Measurements from ENCODE around the gene MAGI2.
"Not testable (repeated sequence)": the region's sequence is repeated elsewhere in the genome, so short reads cannot be mapped to it uniquely, and the experiment has no call there.

The MAGI2 gene

GRCh38 chr7:79451580-79451979 is 1.9 kb downstream of the MAGI2 start:
- DNase-seq (ENCODE audit: low read depth): no peak
- H3K4me3 ChIP-seq (ENCODE audit: low read length): peak overlapping the region; percentile 95

GRCh38 chr7:79442766-79443165 is 10.7 kb downstream of the MAGI2 start:
- peak; percentile 10 for DNase-seq (ENCODE audit: low read depth)
- not testable (repeated sequence) for H3K36me3 ChIP-seq (ENCODE audit: control insufficient read depth, insufficient read depth, low read length, severe bottlenecking); H3K9me3 ChIP-seq (ENCODE audit: control insufficient read depth, low read length)

More at GRCh38 chr7:79451580-79451979, 1.9 kb downstream of the MAGI2 start:
- Histone ChIP-seq H3K4me1 (ENCODE audit: control insufficient read depth, insufficient read depth, low read length) (peaks cover 27% of the 10 kb centered on the region), H3K9ac (ENCODE audit: low read length) (peak overlapping the region; percentile 97), H3K27me3 (replicated peaks; ENCODE audit: control insufficient read depth, insufficient read depth, low read length) (no peaks in the 10 kb centered on the region), H3K36me3 (ENCODE audit: control insufficient read depth, insufficient read depth, low read length, severe bottlenecking) (no peaks in the 10 kb centered on the region), H3K9me3 (ENCODE audit: control insufficient read depth, low read length) (no peaks in the 10 kb centered on the region)

DNA sequence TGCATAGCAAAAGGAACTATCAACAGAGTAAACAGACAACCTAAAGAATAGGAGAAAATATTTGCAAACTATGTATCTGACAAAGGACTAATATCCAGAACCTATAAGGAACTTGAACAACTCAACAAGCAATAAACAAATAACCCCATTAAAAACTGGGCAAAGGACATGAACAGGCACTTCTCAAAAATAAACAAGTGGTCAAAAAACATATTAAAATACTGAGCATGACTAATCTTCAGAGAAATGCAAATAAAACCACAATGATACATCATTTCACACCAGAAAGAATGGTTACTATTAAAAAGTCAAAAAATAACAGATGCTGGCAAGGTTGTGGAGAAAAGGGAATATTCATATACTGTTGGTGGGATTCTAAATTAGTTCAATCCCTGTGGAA is 17.1 kb downstream of the MAGI2 start:
- Histone ChIP-seq H3K9ac (ENCODE audit: low read length) (no peak overlapping the region), H3K9me3 (ENCODE audit: control insufficient read depth, low read length) (no peaks in the 10 kb centered on the region), H3K27me3 (replicated peaks; ENCODE audit: control insufficient read depth, insufficient read depth, low read length) (no peaks in the 10 kb centered on the region), H3K4me1 (ENCODE audit: control insufficient read depth, insufficient read depth, low read length) (peaks cover 9% of the 10 kb centered on the region), H3K4me3 (ENCODE audit: low read length) (no peak overlapping the region), H3K36me3 (ENCODE audit: control insufficient read depth, insufficient read depth, low read length, severe bottlenecking) (no peaks in the 10 kb centered on the region)
- no peak for DNase-seq (ENCODE audit: low read depth)

More at GRCh38 chr7:79442766-79443165, 10.7 kb downstream of the MAGI2 start:
- H3K4me3 ChIP-seq (ENCODE audit: low read length); H3K9ac ChIP-seq (ENCODE audit: low read length); H3K27me3 ChIP-seq (replicated peaks; ENCODE audit: control insufficient read depth, insufficient read depth, low read length); H3K4me1 ChIP-seq (ENCODE audit: control insufficient read depth, insufficient read depth, low read length): not testable (repeated sequence)

GRCh38 chr7:79434867-79435266 is 18.6 kb downstream of the MAGI2 start:
- Histone ChIP-seq H3K36me3 (ENCODE audit: control insufficient read depth, insufficient read depth, low read length, severe bottlenecking) (no peaks in the 10 kb centered on the region), H3K4me3 (ENCODE audit: low read length) (no peak overlapping the region), H3K4me1 (ENCODE audit: control insufficient read depth, insufficient read depth, low read length) (peaks cover 9% of the 10 kb centered on the region), H3K27me3 (replicated peaks; ENCODE audit: control insufficient read depth, insufficient read depth, low read length) (no peaks in the 10 kb centered on the region), H3K9ac (ENCODE audit: low read length) (no peak overlapping the region), H3K9me3 (ENCODE audit: control insufficient read depth, low read length) (no peaks in the 10 kb centered on the region)
- DNase-seq (ENCODE audit: low read depth): peak; percentile 20

- no peaks in the 10 kb centered on the region for H3K27me3 ChIP-seq (replicated peaks; ENCODE audit: control insufficient read depth, insufficient read depth, low read length)
- no peaks in the 10 kb centered on the region for H3K9me3 ChIP-seq (ENCODE audit: control insufficient read depth, low read length)
- peaks cover 9% of the 10 kb centered on the region for H3K4me1 ChIP-seq (ENCODE audit: control insufficient read depth, insufficient read depth, low read length)
- peak; percentile 76 for DNase-seq (ENCODE audit: low read depth)
- no peak overlapping the region for H3K9ac ChIP-seq (ENCODE audit: low read length)
- no peak overlapping the region for H3K4me3 ChIP-seq (ENCODE audit: low read length)
- no peaks in the 10 kb centered on the region for H3K36me3 ChIP-seq (ENCODE audit: control insufficient read depth, insufficient read depth, low read length, severe bottlenecking)
Observed at GRCh38 chr7:79434098-79434497, 19.4 kb downstream of the MAGI2 start.

DNA sequence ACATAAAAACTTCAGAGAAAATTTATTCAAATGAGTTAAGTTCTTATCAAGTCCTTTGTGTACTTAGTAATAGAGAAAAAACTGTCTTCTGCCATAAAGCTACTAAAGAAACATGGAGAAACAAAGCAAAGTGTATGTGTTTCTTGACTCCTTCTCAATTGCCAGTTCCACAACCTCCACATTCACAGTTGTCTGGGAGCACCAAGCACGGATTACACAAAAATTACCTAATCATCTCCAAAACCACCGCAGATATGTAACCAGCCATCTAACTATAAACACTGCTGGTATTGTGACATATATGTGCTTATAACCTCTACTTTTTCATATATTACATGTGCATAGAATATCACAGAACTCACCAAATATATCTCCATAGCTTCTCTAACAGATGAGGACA is 23.1 kb downstream of the MAGI2 start:
- Histone ChIP-seq H3K4me1 (ENCODE audit: control insufficient read depth, insufficient read depth, low read length) (peaks cover 9% of the 10 kb centered on the region), H3K9ac (ENCODE audit: low read length) (no peak overlapping the region), H3K27me3 (replicated peaks; ENCODE audit: control insufficient read depth, insufficient read depth, low read length) (no peaks in the 10 kb centered on the region), H3K4me3 (ENCODE audit: low read length) (no peak overlapping the region), H3K36me3 (ENCODE audit: control insufficient read depth, insufficient read depth, low read length, severe bottlenecking) (no peaks in the 10 kb centered on the region), H3K9me3 (ENCODE audit: control insufficient read depth, low read length) (no peaks in the 10 kb centered on the region)
- DNase-seq (ENCODE audit: low read depth): no peak

DNA sequence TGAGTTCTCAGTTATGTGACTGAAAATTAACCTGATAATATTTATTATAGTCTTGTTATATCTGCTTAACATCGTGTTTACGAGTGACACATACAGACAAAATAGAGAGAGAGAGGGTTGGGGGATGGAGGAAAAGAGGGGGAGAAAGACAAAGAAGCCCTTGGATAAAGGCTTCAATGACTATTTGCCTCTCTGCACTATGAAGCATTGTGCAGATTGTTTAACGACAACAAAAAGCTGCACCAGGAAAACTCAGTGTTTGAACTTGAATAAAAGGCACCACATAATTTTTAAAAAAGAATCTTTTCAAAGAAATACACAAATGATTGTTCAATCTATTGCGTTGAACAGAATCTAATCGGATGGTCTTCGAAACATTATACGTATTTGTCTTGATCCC is 27.8 kb downstream of the MAGI2 start:
- H3K4me3 ChIP-seq (ENCODE audit: low read length): no peak overlapping the region
- H3K27me3 ChIP-seq (replicated peaks; ENCODE audit: control insufficient read depth, insufficient read depth, low read length): no peaks in the 10 kb centered on the region
- H3K9ac ChIP-seq (ENCODE audit: low read length): no peak overlapping the region
- H3K4me1 ChIP-seq (ENCODE audit: control insufficient read depth, insufficient read depth, low read length): peaks cover 4% of the 10 kb centered on the region
- DNase-seq (ENCODE audit: low read depth): no peak
- no peaks in the 10 kb centered on the region for H3K9me3 ChIP-seq (ENCODE audit: control insufficient read depth, low read length)
- H3K36me3 ChIP-seq (ENCODE audit: control insufficient read depth, insufficient read depth, low read length, severe bottlenecking): no peaks in the 10 kb centered on the region

GRCh38 chr7:79421751-79422150 is 31.7 kb downstream of the MAGI2 start:
- no peaks in the 10 kb centered on the region for H3K36me3 ChIP-seq (ENCODE audit: control insufficient read depth, insufficient read depth, low read length, severe bottlenecking)
- H3K9ac ChIP-seq (ENCODE audit: low read length): no peak overlapping the region
- no peak for DNase-seq (ENCODE audit: low read depth)
- no peaks in the 10 kb centered on the region for H3K9me3 ChIP-seq (ENCODE audit: control insufficient read depth, low read length)
- H3K4me1 ChIP-seq (ENCODE audit: control insufficient read depth, insufficient read depth, low read length): peaks cover 17% of the 10 kb centered on the region
- no peak overlapping the region for H3K4me3 ChIP-seq (ENCODE audit: low read length)
- no peaks in the 10 kb centered on the region for H3K27me3 ChIP-seq (replicated peaks; ENCODE audit: control insufficient read depth, insufficient read depth, low read length)

DNA sequence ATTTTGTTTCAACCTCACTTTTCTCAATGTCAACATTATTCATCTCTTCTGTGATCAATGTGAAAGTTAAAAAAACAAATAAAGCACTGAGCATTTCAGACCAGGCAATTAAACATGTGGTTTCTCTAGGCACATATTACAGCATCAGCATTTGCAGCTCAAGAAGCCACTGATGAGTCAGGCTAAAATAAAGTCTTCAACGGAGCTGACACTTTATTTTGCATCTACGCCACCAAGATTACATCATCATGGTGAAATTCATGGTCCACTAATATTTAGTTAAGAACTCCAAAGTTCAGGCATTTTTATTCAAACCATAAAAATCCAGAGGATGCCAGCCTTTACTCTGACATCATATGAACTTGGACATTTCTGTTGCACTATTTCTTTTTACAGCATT is 33.0 kb downstream of the MAGI2 start:
- no peaks in the 10 kb centered on the region for H3K36me3 ChIP-seq (ENCODE audit: control insufficient read depth, insufficient read depth, low read length, severe bottlenecking)
- H3K4me1 ChIP-seq (ENCODE audit: control insufficient read depth, insufficient read depth, low read length): peaks cover 17% of the 10 kb centered on the region
- peak; percentile 95 for DNase-seq (ENCODE audit: low read depth)
- no peaks in the 10 kb centered on the region for H3K27me3 ChIP-seq (replicated peaks; ENCODE audit: control insufficient read depth, insufficient read depth, low read length)
- no peaks in the 10 kb centered on the region for H3K9me3 ChIP-seq (ENCODE audit: control insufficient read depth, low read length)
- peak overlapping the region; percentile 42 for H3K4me3 ChIP-seq (ENCODE audit: low read length)
- no peak overlapping the region for H3K9ac ChIP-seq (ENCODE audit: low read length)

- Histone ChIP-seq H3K36me3 (ENCODE audit: control insufficient read depth, insufficient read depth, low read length, severe bottlenecking) (no peaks in the 10 kb centered on the region), H3K9ac (ENCODE audit: low read length) (no peak overlapping the region), H3K4me3 (ENCODE audit: low read length) (no peak overlapping the region), H3K4me1 (ENCODE audit: control insufficient read depth, insufficient read depth, low read length) (peaks cover 6% of the 10 kb centered on the region), H3K27me3 (replicated peaks; ENCODE audit: control insufficient read depth, insufficient read depth, low read length) (no peaks in the 10 kb centered on the region), H3K9me3 (ENCODE audit: control insufficient read depth, low read length) (no peaks in the 10 kb centered on the region)
- DNase-seq (ENCODE audit: low read depth): peak; percentile 36
Observed at GRCh38 chr7:79414910-79415309, 38.6 kb downstream of the MAGI2 start.

- Histone ChIP-seq H3K4me1 (ENCODE audit: control insufficient read depth, insufficient read depth, low read length) (no peaks in the 10 kb centered on the region), H3K9me3 (ENCODE audit: control insufficient read depth, low read length) (no peaks in the 10 kb centered on the region), H3K9ac (ENCODE audit: low read length) (no peak overlapping the region), H3K4me3 (ENCODE audit: low read length) (no peak overlapping the region), H3K36me3 (ENCODE audit: control insufficient read depth, insufficient read depth, low read length, severe bottlenecking) (no peaks in the 10 kb centered on the region), H3K27me3 (replicated peaks; ENCODE audit: control insufficient read depth, insufficient read depth, low read length) (no peaks in the 10 kb centered on the region)
- no peak for DNase-seq (ENCODE audit: low read depth)
Observed at GRCh38 chr7:79412915-79413314, 40.6 kb downstream of the MAGI2 start.

GRCh38 chr7:79412438-79412837 is 41.0 kb downstream of the MAGI2 start:
- DNase-seq (ENCODE audit: low read depth): no peak
- H3K9ac ChIP-seq (ENCODE audit: low read length): no peak overlapping the region
- H3K4me1 ChIP-seq (ENCODE audit: control insufficient read depth, insufficient read depth, low read length): no peaks in the 10 kb centered on the region
- H3K4me3 ChIP-seq (ENCODE audit: low read length): no peak overlapping the region
- H3K27me3 ChIP-seq (replicated peaks; ENCODE audit: control insufficient read depth, insufficient read depth, low read length): no peaks in the 10 kb centered on the region
- H3K9me3 ChIP-seq (ENCODE audit: control insufficient read depth, low read length): no peaks in the 10 kb centered on the region
- no peaks in the 10 kb centered on the region for H3K36me3 ChIP-seq (ENCODE audit: control insufficient read depth, insufficient read depth, low read length, severe bottlenecking)

All from adipocyte (in vitro differentiated cells).